ENCODE measurements around the gene KIF26A.

DNA sequence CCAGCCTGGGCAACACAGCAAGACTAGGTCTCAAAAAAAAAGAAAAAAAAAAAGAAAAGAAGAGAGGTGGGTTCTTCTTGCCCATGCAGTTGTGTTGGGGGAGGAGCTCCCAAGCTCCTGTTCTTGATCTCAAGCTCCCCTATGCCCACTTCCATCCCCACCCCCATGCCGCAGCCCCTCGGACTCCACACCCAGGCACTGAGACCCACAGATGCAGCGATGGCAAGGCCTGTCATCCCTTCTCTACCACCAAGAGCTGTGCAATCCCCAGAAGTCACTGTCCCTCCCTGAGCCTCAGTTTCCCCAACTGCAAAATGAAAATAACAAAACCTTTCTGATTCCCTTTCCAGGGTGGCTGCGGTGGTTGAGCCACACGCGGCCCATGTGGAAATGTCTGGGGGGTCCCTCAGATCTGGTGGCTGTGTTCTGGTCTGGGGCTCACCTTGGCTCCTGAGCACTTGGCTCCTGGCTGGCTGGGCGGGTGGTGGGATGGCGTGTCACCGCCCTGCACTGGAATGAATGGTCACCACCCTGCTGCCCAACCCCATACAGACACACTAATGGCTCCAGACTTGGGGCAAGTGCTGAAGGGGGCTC, 22.6 kb upstream of the KIF26A start:
- no peak for TF ChIP-seq POLR2A (IDR thresholded peaks at IDR 0.05)
- TF ChIP-seq EP300 (IDR thresholded peaks at IDR 0.05), result no peak
- TF ChIP-seq, protein P1, sequence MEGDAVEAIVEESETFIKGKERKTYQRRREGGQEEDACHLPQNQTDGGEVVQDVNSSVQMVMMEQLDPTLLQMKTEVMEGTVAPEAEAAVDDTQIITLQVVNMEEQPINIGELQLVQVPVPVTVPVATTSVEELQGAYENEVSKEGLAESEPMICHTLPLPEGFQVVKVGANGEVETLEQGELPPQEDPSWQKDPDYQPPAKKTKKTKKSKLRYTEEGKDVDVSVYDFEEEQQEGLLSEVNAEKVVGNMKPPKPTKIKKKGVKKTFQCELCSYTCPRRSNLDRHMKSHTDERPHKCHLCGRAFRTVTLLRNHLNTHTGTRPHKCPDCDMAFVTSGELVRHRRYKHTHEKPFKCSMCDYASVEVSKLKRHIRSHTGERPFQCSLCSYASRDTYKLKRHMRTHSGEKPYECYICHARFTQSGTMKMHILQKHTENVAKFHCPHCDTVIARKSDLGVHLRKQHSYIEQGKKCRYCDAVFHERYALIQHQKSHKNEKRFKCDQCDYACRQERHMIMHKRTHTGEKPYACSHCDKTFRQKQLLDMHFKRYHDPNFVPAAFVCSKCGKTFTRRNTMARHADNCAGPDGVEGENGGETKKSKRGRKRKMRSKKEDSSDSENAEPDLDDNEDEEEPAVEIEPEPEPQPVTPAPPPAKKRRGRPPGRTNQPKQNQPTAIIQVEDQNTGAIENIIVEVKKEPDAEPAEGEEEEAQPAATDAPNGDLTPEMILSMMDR (IDR thresholded peaks at IDR 0.05), result no peak

Measured in stomach (tissue), 4 donors.